K562 (cell line): ENCODE measurements around the gene EEF1AKMT1. TPM values are rescaled to one million over a fixed set of nuclear protein-coding genes. Genes with fewer than 3 reads are reported as not detected.

Experiments used
- ARID4B ChIP-seq: sonication (generic); formaldehyde crosslinking; IDR thresholded peaks from 2 replicates; pipeline ENCODE4 v1.8.0; 2022; ENCODE audit warnings: mild to moderate bottlenecking, missing genetic modification reagents
- FOXM1 ChIP-seq, 2 experiments: fragments of 450-650 bp in 1 of 2; sonication (generic) in 1 of 2; formaldehyde crosslinking in 1 of 2; IDR thresholded peaks; 2 replicates each; pipeline versions ENCODE4 v1.6.1 to v1.9.0; 2017 to 2022; ENCODE audit warnings: low read depth in 2 of 2, mild to moderate bottlenecking in 2 of 2, missing genetic modification reagents in 1 of 2, moderate library complexity in 1 of 2
- ILK ChIP-seq: fragments of 450-650 bp; IDR thresholded peaks from 2 replicates; pipeline ENCODE4 v1.6.1; 2016; ENCODE audit warnings: missing genetic modification characterization, low read depth, mild to moderate bottlenecking, missing compliant biosample characterization, moderate library complexity, borderline replicate concordance
- IRF9 ChIP-seq: fragments of 450-650 bp; IDR thresholded peaks from 2 replicates; pipeline ENCODE4 v1.6.1; 2016; ENCODE audit warnings: missing biosample characterization, missing genetic modification characterization
- LARP7 ChIP-seq: fragments of 450-650 bp; IDR thresholded peaks from 2 replicates; pipeline ENCODE4 v1.6.1; 2016
- POLR2A ChIP-seq: fragments of 450-650 bp; conservative IDR thresholded peaks from 2 replicates; pipeline ENCODE4 v1.6.1; 2016
- THRA ChIP-seq: fragments of 450-650 bp; IDR thresholded peaks from 2 replicates; pipeline ENCODE4 v1.6.1; 2017; ENCODE audit warnings: mild to moderate bottlenecking, moderate library complexity
- YBX1 ChIP-seq: fragments of 450-650 bp; IDR thresholded peaks from 2 replicates; pipeline ENCODE4 v1.7.1; 2016; ENCODE audit warnings: mild to moderate bottlenecking
- ZBTB5 ChIP-seq: fragments of 450-650 bp; IDR thresholded peaks from 2 replicates; pipeline ENCODE4 v1.6.1; 2017; ENCODE audit warnings: antibody characterized with exemption
- ZBTB9 ChIP-seq: fragments of 450-650 bp; formaldehyde crosslinking; IDR thresholded peaks from 2 replicates; pipeline ENCODE4 v1.4.0; 2020; ENCODE audit warnings: mild to moderate bottlenecking, moderate library complexity
- ZC3H8 ChIP-seq: fragments of 450-650 bp; IDR thresholded peaks from 2 replicates; pipeline ENCODE4 v1.6.1; 2017
- ZFP91 ChIP-seq: sonication (generic); formaldehyde crosslinking; IDR thresholded peaks from 2 replicates; pipeline ENCODE4 v1.8.0; 2022; ENCODE audit warnings: mild to moderate bottlenecking, missing genetic modification reagents
- ZNF140 ChIP-seq: fragments of 250-450 bp; sonication (Bioruptor Pico); IDR thresholded peaks from 2 replicates; pipeline ENCODE4 v1.8.0; 2021; ENCODE audit warnings: moderate library complexity, mild to moderate bottlenecking, inconsistent platforms
- ZNF24 ChIP-seq: fragments of 450-650 bp; IDR thresholded peaks from 2 replicates; pipeline ENCODE4 v1.6.1; 2016
- ZNF75A ChIP-seq: fragments of 450-650 bp; formaldehyde crosslinking; IDR thresholded peaks from 2 replicates; pipeline ENCODE4 v1.4.0; 2020; ENCODE audit warnings: mild to moderate bottlenecking
- polyA plus RNA-seq, 8 experiments: library from polyadenylated mRNA; depleted of rRNA in 4 of 8; stranded (reverse) in 5 of 8; unstranded in 3 of 8; fragments of >200 nt; fragmentation: Nextera tagmentation in 2 of 8; fragmentation: Illumina TruSeq in 1 of 8; extraction: Ambion mirVana in 2 of 8; extraction: Trizol in 1 of 8; gene quantifications; 2 replicates each; pipeline versions ENCODE4 v1.2.1 to v1.2.3, GENCODE V29; 2011 to 2014; ENCODE audit warnings: inconsistent platforms in 1 of 8, missing spikeins in 1 of 8
- total RNA-seq, 7 experiments: library from RNA; depleted of rRNA in 6 of 7; stranded (reverse); fragments of >200 nt in 6 of 7; fragmentation: Illumina TruSeq in 2 of 7; extraction: Trizol in 2 of 7; gene quantifications; 2 replicates each; pipeline versions ENCODE4 v1.2.1 to v1.2.3, GENCODE V29; 2011 to 2021; ENCODE audit warnings: low replicate concordance in 1 of 7

EEF1AKMT1 gene
- total and polyA plus RNA-seq, 9 of the 15 experiments (the other 6 are each of a cell fraction or from before 2014, with no cell fraction given), result 5.3 to 36.3 (median 7.9) TPM

GRCh38 chr13:20773194-20774080 lies at the start of gene EEF1AKMT1 (continued):
- TF ChIP-seq IRF9 (tag) (no peak), ILK (tag) (no peak), YBX1 (no peak), ZC3H8 (no peak), ZNF24 (no peak), THRA (no peak), POLR2A (peak; percentile 93), ZNF75A (CRISPR knock-in tag) (no peak), LARP7 (no peak), FOXM1 (IDR thresholded peaks at IDR 0.05; ENCODE audit: low read depth) (no peak), FOXM1 (CRISPR knock-in tag; IDR thresholded peaks at IDR 0.05; ENCODE audit: low read depth) (0 out of 2 replicates have a peak, but pooled peaks have one; percentile 24), ZFP91 (CRISPR knock-in tag) (no peak), ZBTB5 (no peak), ZBTB9 (no peak), ARID4B (CRISPR knock-in tag) (0 out of 2 replicates have a peak, but pooled peaks have one; percentile 21), ZNF140 (no peak)
